AG04450 (cell line): ENCODE data around the gene PPIB. TPM values are rescaled to one million over a fixed set of nuclear protein-coding genes. Genes with fewer than 3 reads are reported as not detected.
"Not testable (repeated sequence)": the region's sequence is repeated elsewhere in the genome, so short reads cannot be mapped to it uniquely, and the experiment has no call there.

ENCODE experiments used
- CTCF ChIA-PET: fragments of 300-600, 350-600 bp; formaldehyde crosslinking; extraction: SDS; loops from one replicate; lab custom pipeline; 2022; ENCODE audit warnings: antibody characterized with exemption, inconsistent platforms; lab: Charles Lee
- POLR2A ChIA-PET: fragments of 350-600 bp; formaldehyde crosslinking; extraction: SDS; loops from one replicate; lab custom pipeline; 2021; ENCODE audit warnings: antibody characterized with exemption, inconsistent platforms; lab: Yijun Ruan, JAX
- DNase-seq: peaks from one replicate; pipeline ENCODE4 v3.0.0-alpha.2; 2011; ENCODE audit warnings: low read depth, low spot score
- H3K27ac ChIP-seq: one replicate; pipeline ENCODE4 v1.5.1; 2012; ENCODE audit warnings: low read depth, low read length, control low read depth
- H3K27me3 ChIP-seq: one replicate; pipeline ENCODE4 v1.6.0; 2012; ENCODE audit warnings: low read length; ENCODE audit not compliant: control insufficient read depth, insufficient read depth
- H3K4me3 ChIP-seq: 2 replicates; pipeline ENCODE4 v1.5.1; 2011; ENCODE audit warnings: mild to moderate bottlenecking, low read depth, low read length, control low read depth
- H3K9me3 ChIP-seq: 2 replicates; pipeline ENCODE4 v1.5.1; 2012; ENCODE audit warnings: low read length; ENCODE audit not compliant: control insufficient read depth, insufficient read depth
- CTCF ChIP-seq: IDR thresholded peaks from 2 replicates; pipeline ENCODE4 v1.5.1; 2011; ENCODE audit warnings: low read depth, low read length, control low read depth, inconsistent platforms
- polyA plus RNA-seq: library from polyadenylated mRNA; depleted of rRNA; stranded (reverse); fragments of >200 nt; gene quantifications from 2 replicates; pipeline ENCODE4 v1.2.3, GENCODE V29; 2011; rRNA removed
- small RNA-seq: library from RNA; depleted of rRNA; stranded (forward); fragments of <200 nt; gene quantifications from one replicate; pipeline ENCODE3, GENCODE V24; 2012; ENCODE audit warnings: low read depth; ENCODE audit not compliant: insufficient read length

PPIB gene
- polyA plus RNA-seq, 1 experiment: 1,311 TPM

- H3K27ac ChIP-seq: no peak overlapping the region
- H3K27me3 ChIP-seq: no peaks in the 10 kb centered on the region
- no peak overlapping the region for H3K4me3 ChIP-seq
- CTCF ChIA-PET: no interaction called here
- no peak for DNase-seq
- no peaks in the 10 kb centered on the region for H3K9me3 ChIP-seq
- POLR2A ChIA-PET: no interaction called here
- no peak for TF ChIP-seq CTCF
These were observed 51.7 kb downstream of the PPIB start for GRCh38 chr15:64110950-64111678.

- H3K9me3 ChIP-seq, DNase-seq, POLR2A ChIA-PET, H3K27ac ChIP-seq, H3K4me3 ChIP-seq, H3K27me3 ChIP-seq, CTCF ChIA-PET: not testable (repeated sequence)
These were observed 52.6 kb downstream of the PPIB start for GRCh38 chr15:64110108-64110701.

GRCh38 chr15:64107337-64107736, 55.5 kb downstream of the PPIB start:
- POLR2A ChIA-PET: no interaction called here

More at GRCh38 chr15:64107337-64107736, 55.5 kb downstream of the PPIB start:
- no peak for DNase-seq
- CTCF ChIA-PET: no interaction called here
- H3K27ac ChIP-seq: no peak overlapping the region
- H3K27me3 ChIP-seq: no peaks in the 10 kb centered on the region
- no peak overlapping the region for H3K4me3 ChIP-seq
- no peaks in the 10 kb centered on the region for H3K9me3 ChIP-seq
- no peak for TF ChIP-seq CTCF

Small RNAs within 50 kb of the gene (small RNA-seq; reads per million reads assigned to genes)
- not detected for gene RF00019

Other genes with a start within 250 kb of the PPIB start
- gene DAPK2, start 116.5 kb downstream of the PPIB start, polyA plus RNA-seq: 0.42 and 0.57 TPM in 2 replicates
- gene CIAO2A, start 69.2 kb downstream of the PPIB start, polyA plus RNA-seq: 44.6 and 75.8 TPM in 2 replicates
- gene SNX1, start 67.0 kb downstream of the PPIB start, polyA plus RNA-seq: 77.6 and 78.6 TPM in 2 replicates
- 0.06 and 0.10 TPM in 2 replicates for gene SNX22, start 11.3 kb downstream of the PPIB start, polyA plus RNA-seq
- 19.0 and 24.3 TPM in 2 replicates for gene CSNK1G1, start 193.2 kb upstream of the PPIB start, polyA plus RNA-seq
- 93.8 and 104 TPM in 2 replicates for gene PCLAF, start 218.4 kb upstream of the PPIB start, polyA plus RNA-seq
- 26.5 and 28.0 TPM in 2 replicates for gene TRIP4, start 224.8 kb upstream of the PPIB start, polyA plus RNA-seq